ENCODE measurements around the gene STK39. TPM values are rescaled to one million over a fixed set of nuclear protein-coding genes. Genes with fewer than 3 reads are reported as not detected.

The STK39 gene
- total RNA-seq, 1 experiment from 2014 or later: 2.9 TPM

GRCh38 chr2:168056242-168056787 lies 191.1 kb downstream of the STK39 start:
- no peaks in the 10 kb centered on the region for H3K27me3 ChIP-seq (replicated peaks; ENCODE audit: control insufficient read depth, insufficient read depth, low read length)
- H3K36me3 ChIP-seq (ENCODE audit: control insufficient read depth, insufficient read depth, low read length): no peaks in the 10 kb centered on the region
- TF ChIP-seq CTCF (IDR thresholded peaks at IDR 0.05; ENCODE audit: insufficient read depth in 1 of 2, low read depth in 1 of 2, low read length in 1 of 2, severe bottlenecking in 1 of 2, unreplicated experiment in 1 of 2): no peak
- ChIA-PET POLR2A (no interaction called here), CTCF (no interaction called here)
- no peaks in the 10 kb centered on the region for H3K27me3 Mint-ChIP-seq (ENCODE audit: insufficient read depth, unreplicated experiment)
- no TSS peak for BruUV-seq (replicated peaks)
- H3K36me3 Mint-ChIP-seq (ENCODE audit: insufficient read depth, unreplicated experiment): no peaks in the 10 kb centered on the region
- no peak overlapping the region for H3K4me3 Mint-ChIP-seq (ENCODE audit: unreplicated experiment)
- H3K9me3 Mint-ChIP-seq (ENCODE audit: unreplicated experiment): no peaks in the 10 kb centered on the region
- H3K4me1 Mint-ChIP-seq (ENCODE audit: low read depth, unreplicated experiment): no peaks in the 10 kb centered on the region
- intact Hi-C loops (cut with micrococcal nuclease; ENCODE audit: unreplicated experiment): no loop called here
- no peaks in the 10 kb centered on the region for H3K9me3 ChIP-seq
- 0 out of 2 replicates have a peak, but pooled peaks cover 3% of the 10 kb centered on the region for H3K4me1 ChIP-seq
- no peak overlapping the region for H3K4me3 ChIP-seq (ENCODE audit: low read depth, low read length)
- DNase-seq: no peak
- H3K27ac Mint-ChIP-seq (ENCODE audit: unreplicated experiment): no peak overlapping the region

DNA sequence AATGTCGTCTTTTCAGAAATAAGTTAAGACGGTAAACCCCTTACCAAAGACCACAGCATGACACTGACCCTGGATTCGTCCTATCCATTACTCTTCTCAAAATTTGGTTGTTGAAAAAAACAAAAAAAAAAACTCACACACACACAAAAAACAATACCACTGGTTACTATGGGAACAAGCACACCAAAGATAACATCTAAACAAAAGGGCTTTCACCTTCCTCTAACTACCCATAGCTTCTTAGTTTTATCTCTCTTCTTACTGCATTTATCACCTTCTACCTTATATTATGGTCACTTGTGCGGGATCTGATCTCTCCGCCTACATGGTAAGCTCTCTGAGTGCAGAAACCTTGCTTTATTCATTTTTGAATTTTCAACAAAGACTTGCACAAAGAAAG lies 192.7 kb downstream of the STK39 start:
- DNase-seq: no peak
- Histone ChIP-seq H3K4me3 (ENCODE audit: low read depth, low read length) (no peak overlapping the region), H3K9me3 (no peaks in the 10 kb centered on the region), H3K27me3 (replicated peaks; ENCODE audit: control insufficient read depth, insufficient read depth, low read length) (no peaks in the 10 kb centered on the region), H3K36me3 (ENCODE audit: control insufficient read depth, insufficient read depth, low read length) (no peaks in the 10 kb centered on the region), H3K4me1 (no peaks in the 10 kb centered on the region)
- CTCF ChIA-PET: no interaction called here
- BruUV-seq (replicated peaks): no TSS peak
- intact Hi-C loops (cut with micrococcal nuclease; ENCODE audit: unreplicated experiment): loop anchor here (5.0 kb wide), 1 partner anchor 87 kb away; no protein-coding TSS in a partner anchor
- H3K27me3 Mint-ChIP-seq (ENCODE audit: insufficient read depth, unreplicated experiment): peaks cover 3% of the 10 kb centered on the region
- no peak for TF ChIP-seq CTCF (IDR thresholded peaks at IDR 0.05; ENCODE audit: insufficient read depth in 1 of 2, low read depth in 1 of 2, low read length in 1 of 2, severe bottlenecking in 1 of 2, unreplicated experiment in 1 of 2)
- no peaks in the 10 kb centered on the region for H3K9me3 Mint-ChIP-seq (ENCODE audit: unreplicated experiment)
- H3K4me3 Mint-ChIP-seq (ENCODE audit: unreplicated experiment): no peak overlapping the region
- H3K4me1 Mint-ChIP-seq (ENCODE audit: low read depth, unreplicated experiment): no peaks in the 10 kb centered on the region
- no peak overlapping the region for H3K27ac Mint-ChIP-seq (ENCODE audit: unreplicated experiment)
- POLR2A ChIA-PET: no interaction called here
- no peaks in the 10 kb centered on the region for H3K36me3 Mint-ChIP-seq (ENCODE audit: insufficient read depth, unreplicated experiment)

- Histone ChIP-seq H3K27me3 (replicated peaks; ENCODE audit: control insufficient read depth, insufficient read depth, low read length) (no peaks in the 10 kb centered on the region), H3K4me1 (no peaks in the 10 kb centered on the region), H3K9me3 (no peaks in the 10 kb centered on the region), H3K4me3 (ENCODE audit: low read depth, low read length) (no peak overlapping the region), H3K36me3 (ENCODE audit: control insufficient read depth, insufficient read depth, low read length) (no peaks in the 10 kb centered on the region)
- H3K27me3 Mint-ChIP-seq (ENCODE audit: insufficient read depth, unreplicated experiment): peaks cover 3% of the 10 kb centered on the region
- intact Hi-C loops (cut with micrococcal nuclease; ENCODE audit: unreplicated experiment): loop anchor here (5.0 kb wide), 1 partner anchor 86 kb away; no protein-coding TSS in a partner anchor
- CTCF ChIA-PET: no interaction called here
- BruUV-seq (replicated peaks): no TSS peak
- no peaks in the 10 kb centered on the region for H3K4me1 Mint-ChIP-seq (ENCODE audit: low read depth, unreplicated experiment)
- H3K27ac Mint-ChIP-seq (ENCODE audit: unreplicated experiment): no peak overlapping the region
- POLR2A ChIA-PET: no interaction called here
- no peak overlapping the region for H3K4me3 Mint-ChIP-seq (ENCODE audit: unreplicated experiment)
- H3K36me3 Mint-ChIP-seq (ENCODE audit: insufficient read depth, unreplicated experiment): no peaks in the 10 kb centered on the region
- DNase-seq: no peak
- no peaks in the 10 kb centered on the region for H3K9me3 Mint-ChIP-seq (ENCODE audit: unreplicated experiment)
- no peak for TF ChIP-seq CTCF (IDR thresholded peaks at IDR 0.05; ENCODE audit: insufficient read depth in 1 of 2, low read depth in 1 of 2, low read length in 1 of 2, severe bottlenecking in 1 of 2, unreplicated experiment in 1 of 2)
These were observed 193.7 kb downstream of the STK39 start for GRCh38 chr2:168053676-168054075.

Measured in Caco-2 (cell line).